ENCODE measurements around the gene TBKBP1. TPM values are rescaled to one million over a fixed set of nuclear protein-coding genes. Genes with fewer than 3 reads are reported as not detected.

TBKBP1 gene, protein sequence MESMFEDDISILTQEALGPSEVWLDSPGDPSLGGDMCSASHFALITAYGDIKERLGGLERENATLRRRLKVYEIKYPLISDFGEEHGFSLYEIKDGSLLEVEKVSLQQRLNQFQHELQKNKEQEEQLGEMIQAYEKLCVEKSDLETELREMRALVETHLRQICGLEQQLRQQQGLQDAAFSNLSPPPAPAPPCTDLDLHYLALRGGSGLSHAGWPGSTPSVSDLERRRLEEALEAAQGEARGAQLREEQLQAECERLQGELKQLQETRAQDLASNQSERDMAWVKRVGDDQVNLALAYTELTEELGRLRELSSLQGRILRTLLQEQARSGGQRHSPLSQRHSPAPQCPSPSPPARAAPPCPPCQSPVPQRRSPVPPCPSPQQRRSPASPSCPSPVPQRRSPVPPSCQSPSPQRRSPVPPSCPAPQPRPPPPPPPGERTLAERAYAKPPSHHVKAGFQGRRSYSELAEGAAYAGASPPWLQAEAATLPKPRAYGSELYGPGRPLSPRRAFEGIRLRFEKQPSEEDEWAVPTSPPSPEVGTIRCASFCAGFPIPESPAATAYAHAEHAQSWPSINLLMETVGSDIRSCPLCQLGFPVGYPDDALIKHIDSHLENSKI
- total RNA-seq (2011; cell fraction: chromatin; rRNA removed; ENCODE audit: low replicate concordance) = 12.3 and 22.7 TPM in 2 replicates
- total RNA-seq (2011; cell fraction: nucleolus; rRNA removed) = 11.2 and 11.4 TPM in 2 replicates
- 9.2 and 10.6 TPM in 2 replicates for total RNA-seq (2011; cell fraction: nucleoplasm; rRNA removed)
- total RNA-seq (2014; rRNA removed) (10.6 and 14.7 TPM in 2 replicates), total RNA-seq (2014; rRNA removed; fragmentation: Illumina TruSeq; extraction: Trizol) (3.7 and 4.4 TPM in 2 replicates), total RNA-seq (2015; rRNA removed; fragmentation: Illumina TruSeq; extraction: Trizol) (4.7 and 5.1 TPM in 2 replicates), total RNA-seq (2021) (12.5 and 15.6 TPM in 2 replicates), polyA plus RNA-seq (2011; rRNA removed) (7.2 and 8.7 TPM in 2 replicates), polyA plus RNA-seq (2014; fragmentation: Illumina TruSeq; extraction: Trizol) (6.8 and 11.4 TPM in 2 replicates), polyA plus RNA-seq (2014; fragmentation: Nextera tagmentation; extraction: Ambion mirVana) (under 1 TPM; 0.03 to 0.08 TPM), polyA plus RNA-seq (2014; rRNA removed) (12.9 and 13.0 TPM in 2 replicates), polyA minus RNA-seq (2011; rRNA and poly(A)+ RNA removed) (5.9 and 7.0 TPM in 2 replicates), Bru-seq, nascent RNA (percentile 58 among the genes with signal in this experiment), BruChase-seq, experiment 1, labeled RNA remaining after a 2-hour chase (percentile 55 among the genes with signal in this experiment), BruChase-seq, experiment 2, labeled RNA remaining after a 6-hour chase (percentile 61 among the genes with signal in this experiment)
- polyA plus RNA-seq (2011; cell fraction: cytosol; rRNA removed) = 4.8 and 9.7 TPM in 2 replicates
- 23.1 and 27.9 TPM in 2 replicates for polyA plus RNA-seq (2011; cell fraction: nucleus; rRNA removed)
- 10.5 and 13.8 TPM in 2 replicates for polyA plus RNA-seq (2012)
- 5.4 and 7.0 TPM in 2 replicates for polyA minus RNA-seq (2011; cell fraction: cytosol; rRNA and poly(A)+ RNA removed)
- polyA minus RNA-seq (2011; cell fraction: nucleus; rRNA and poly(A)+ RNA removed) = 2.6 and 3.9 TPM in 2 replicates
- long read RNA-seq, experiment 1, partial matches to known transcripts = 33 of 33 reads
- long read RNA-seq, experiment 1, other reads (novel, unspliced or antisense) = 0 of 33 reads
- long read RNA-seq, experiment 2, full-length matches to known transcripts = 3 of 35 reads
- long read RNA-seq, experiment 2, partial matches to known transcripts = 16 of 35 reads
- long read RNA-seq, experiment 2, other reads (novel, unspliced or antisense) = 16 of 35 reads
- long read RNA-seq, experiment 3, partial matches to known transcripts = 1 of 1 reads
- long read RNA-seq, experiment 3, other reads (novel, unspliced or antisense) = 0 of 1 reads

DNA sequence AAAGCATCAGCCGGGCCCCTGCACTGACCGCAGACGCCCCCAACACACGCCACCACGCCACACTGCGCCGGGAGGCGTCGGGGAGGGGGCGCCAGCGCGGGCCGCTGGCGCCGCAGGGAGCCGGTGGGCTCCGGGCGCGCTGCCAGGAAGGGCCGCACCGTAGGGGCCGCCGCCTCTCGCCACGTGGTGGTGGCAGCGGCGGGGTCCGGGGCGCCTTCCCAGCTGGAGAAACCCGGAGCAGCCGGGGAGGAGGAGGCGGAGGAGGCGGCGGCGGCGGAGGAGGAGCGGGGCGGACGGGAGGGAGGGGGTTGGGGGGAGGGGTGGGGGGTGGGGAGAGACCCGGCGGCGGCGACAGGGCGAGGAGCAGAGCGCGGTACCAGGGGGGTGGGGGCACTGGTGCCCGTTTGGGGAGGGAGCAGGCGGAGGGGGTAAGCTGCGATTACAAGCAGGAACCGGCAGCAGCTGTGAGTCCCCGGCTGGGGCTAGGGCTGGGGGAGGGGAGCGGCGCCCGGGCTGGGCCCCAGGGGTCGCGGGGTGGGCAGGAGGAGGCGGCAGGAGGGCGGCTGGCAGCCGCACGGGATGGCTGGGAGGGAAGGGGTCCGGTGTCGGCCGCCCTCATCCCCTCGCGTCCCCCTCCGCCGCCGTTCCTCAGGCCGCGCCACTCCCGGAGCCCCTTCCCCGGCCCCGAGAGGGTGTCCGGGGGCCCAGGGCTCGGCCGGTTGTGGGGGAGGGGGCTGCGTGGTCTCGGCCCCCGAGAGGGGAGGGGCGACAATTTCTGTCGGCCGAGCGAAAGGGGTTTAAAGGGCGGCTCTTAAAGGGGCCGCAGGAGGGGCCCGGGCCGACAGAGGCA is at the start of gene TBKBP1:
TSS of gene TBKBP1 (plus strand) at position 431 of the 850 bp plus-strand sequence. CDS start 1,952 bp downstream, outside the sequence.
- Histone ChIP-seq H3K9ac (ENCODE audit: insufficient read depth in 1 of 2, low read depth in 2 of 2, low read length in 2 of 2) (peak within 1 kb of the TSS; percentile 59 to 89), H3K79me2 (ENCODE audit: control insufficient read depth, insufficient read depth, low read length) (peaks cover 5% of the 10 kb centered on the region; the same call in 2 of the 3 replicates), H3K9me3 (replicated peaks; ENCODE audit: control insufficient read depth, insufficient read depth, low read depth, low read length) (no peaks in the 10 kb centered on the region), H3K27me3 (ENCODE audit: control insufficient read depth in 2 of 2, insufficient read depth in 2 of 2, low read length in 2 of 2) (no peaks in the 10 kb centered on the region), H3K9me1 (ENCODE audit: control insufficient read depth, insufficient read depth, low read length) (no peaks in the 10 kb centered on the region), H3K4me3 (peak within 1 kb of the TSS; percentile 77), H3K27ac (ENCODE audit: extremely low read depth, low read depth, low read length) (peak within 1 kb of the TSS; percentile 65; the same call in 2 of the 3 replicates), H4K20me1 (replicated peaks; ENCODE audit: control insufficient read depth, insufficient read depth, low read length) (no peaks in the 10 kb centered on the region), H3K4me2 (ENCODE audit: insufficient read depth, low read length) (peak within 1 kb of the TSS; percentile 64), H3K4me1 (replicated peaks in 1 of 2; ENCODE audit: control insufficient read depth in 2 of 2, insufficient read depth in 2 of 2, low read length in 2 of 2) (peaks cover 12 to 40% of the 10 kb centered on the region in 2 experiments; a peak in 4 of 5 replicates), H2AFZ (ENCODE audit: low read depth, low read length) (peak within 1 kb of the TSS; percentile 77), H3K36me3 (ENCODE audit: control insufficient read depth, insufficient read depth, low read length) (peaks cover 4% of the 10 kb centered on the region; the same call in 1 of the 3 replicates)
- no TSS peak for BruUV-seq (replicated peaks)
- peak; percentile 63 to 89 (median 81) for DNase-seq (ENCODE audit: extremely low read depth in 1 of 4, low spot score in 3 of 4)
- peak; percentile 61 for ATAC-seq
- no peak for FAIRE-seq
- intact Hi-C loops (cut with micrococcal nuclease) = no loop called here
- in situ Hi-C loops (cut with MboI) = no loop called here
- CTCF ChIA-PET (ENCODE audit: low intra/inter-chr PET ratio) = no interaction called here
- POLR2A ChIA-PET = interaction anchor here (0.6 to 1.5 kb wide), 4 partner anchors 10 to 861 kb away, joined by 3 read pairs; no protein-coding TSS in a partner anchor
- 0% methylated on average over 26 of the region's 87 CpGs for WGBS (ENCODE audit: insufficient coverage, low coverage, missing lambda C conversion rate)
- TF ChIP-seq, protein P1, sequence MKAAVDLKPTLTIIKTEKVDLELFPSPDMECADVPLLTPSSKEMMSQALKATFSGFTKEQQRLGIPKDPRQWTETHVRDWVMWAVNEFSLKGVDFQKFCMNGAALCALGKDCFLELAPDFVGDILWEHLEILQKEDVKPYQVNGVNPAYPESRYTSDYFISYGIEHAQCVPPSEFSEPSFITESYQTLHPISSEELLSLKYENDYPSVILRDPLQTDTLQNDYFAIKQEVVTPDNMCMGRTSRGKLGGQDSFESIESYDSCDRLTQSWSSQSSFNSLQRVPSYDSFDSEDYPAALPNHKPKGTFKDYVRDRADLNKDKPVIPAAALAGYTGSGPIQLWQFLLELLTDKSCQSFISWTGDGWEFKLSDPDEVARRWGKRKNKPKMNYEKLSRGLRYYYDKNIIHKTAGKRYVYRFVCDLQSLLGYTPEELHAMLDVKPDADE (conservative IDR thresholded peaks at IDR 0.05; ENCODE audit: control insufficient read depth, low read depth, low read length) = 0 out of 2 replicates have a peak, but pooled peaks have one; percentile 35
- TF ChIP-seq PHF8 (IDR thresholded peaks at IDR 0.05; ENCODE audit: borderline replicate concordance, low read length) (peak; percentile 26; the same call in 1 of the 2 replicates), ZNF583 (CRISPR knock-in tag; IDR thresholded peaks at IDR 0.05) (no peak), SIN3A (IDR thresholded peaks at IDR 0.05; ENCODE audit: borderline replicate concordance in 2 of 2, control insufficient read depth in 1 of 2, low read depth in 2 of 2, low read length in 2 of 2) (peak; percentile 19 to 60; a peak in 2 of 4 replicates), RB1 (IDR thresholded peaks at IDR 0.05; ENCODE audit: low read depth) (0 out of 2 replicates have a peak, but pooled peaks have one; percentile 27), CXXC5 (CRISPR knock-in tag; IDR thresholded peaks at IDR 0.05) (peak; percentile 67)
- TF ChIP-seq, protein P2, sequence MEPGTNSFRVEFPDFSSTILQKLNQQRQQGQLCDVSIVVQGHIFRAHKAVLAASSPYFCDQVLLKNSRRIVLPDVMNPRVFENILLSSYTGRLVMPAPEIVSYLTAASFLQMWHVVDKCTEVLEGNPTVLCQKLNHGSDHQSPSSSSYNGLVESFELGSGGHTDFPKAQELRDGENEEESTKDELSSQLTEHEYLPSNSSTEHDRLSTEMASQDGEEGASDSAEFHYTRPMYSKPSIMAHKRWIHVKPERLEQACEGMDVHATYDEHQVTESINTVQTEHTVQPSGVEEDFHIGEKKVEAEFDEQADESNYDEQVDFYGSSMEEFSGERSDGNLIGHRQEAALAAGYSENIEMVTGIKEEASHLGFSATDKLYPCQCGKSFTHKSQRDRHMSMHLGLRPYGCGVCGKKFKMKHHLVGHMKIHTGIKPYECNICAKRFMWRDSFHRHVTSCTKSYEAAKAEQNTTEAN (CRISPR knock-in tag; IDR thresholded peaks at IDR 0.05) = no peak
- TF ChIP-seq, protein P3, sequence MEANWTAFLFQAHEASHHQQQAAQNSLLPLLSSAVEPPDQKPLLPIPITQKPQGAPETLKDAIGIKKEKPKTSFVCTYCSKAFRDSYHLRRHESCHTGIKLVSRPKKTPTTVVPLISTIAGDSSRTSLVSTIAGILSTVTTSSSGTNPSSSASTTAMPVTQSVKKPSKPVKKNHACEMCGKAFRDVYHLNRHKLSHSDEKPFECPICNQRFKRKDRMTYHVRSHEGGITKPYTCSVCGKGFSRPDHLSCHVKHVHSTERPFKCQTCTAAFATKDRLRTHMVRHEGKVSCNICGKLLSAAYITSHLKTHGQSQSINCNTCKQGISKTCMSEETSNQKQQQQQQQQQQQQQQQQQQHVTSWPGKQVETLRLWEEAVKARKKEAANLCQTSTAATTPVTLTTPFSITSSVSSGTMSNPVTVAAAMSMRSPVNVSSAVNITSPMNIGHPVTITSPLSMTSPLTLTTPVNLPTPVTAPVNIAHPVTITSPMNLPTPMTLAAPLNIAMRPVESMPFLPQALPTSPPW (CRISPR knock-in tag; IDR thresholded peaks at IDR 0.05) = peak; percentile 65
